Measurements from ENCODE around the gene FCRL2.

DNA sequence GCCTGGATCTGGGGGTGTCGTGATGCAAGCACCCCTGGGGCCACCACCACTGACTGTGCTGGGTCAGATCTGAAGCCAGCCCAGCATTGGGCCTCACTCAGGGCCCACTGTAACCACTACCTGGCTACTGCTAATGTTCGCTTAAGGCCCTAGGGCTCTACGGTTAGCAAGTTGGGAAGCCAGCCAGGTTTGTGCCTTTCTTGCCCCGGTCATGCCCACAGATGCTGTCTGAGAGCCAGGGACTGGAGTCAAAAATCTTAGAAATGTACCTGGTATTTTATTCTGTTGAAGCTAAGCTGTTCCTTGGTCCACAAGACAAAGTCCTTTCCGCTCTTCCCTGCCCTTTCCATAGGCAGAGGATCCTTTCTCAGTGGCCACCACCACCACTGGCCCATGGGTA is 61.2 kb downstream of the FCRL2 start:
- TF ChIP-seq POLR2AphosphoS5 (IDR thresholded peaks at IDR 0.05; ENCODE audit: low read depth, low read length), result no peak
- TF ChIP-seq FOXP2 (optimal IDR thresholded peaks at IDR 0.05; ENCODE audit: borderline replicate concordance, extremely low read depth, extremely low read length, insufficient read depth), result no peak
- TF ChIP-seq, protein P1, sequence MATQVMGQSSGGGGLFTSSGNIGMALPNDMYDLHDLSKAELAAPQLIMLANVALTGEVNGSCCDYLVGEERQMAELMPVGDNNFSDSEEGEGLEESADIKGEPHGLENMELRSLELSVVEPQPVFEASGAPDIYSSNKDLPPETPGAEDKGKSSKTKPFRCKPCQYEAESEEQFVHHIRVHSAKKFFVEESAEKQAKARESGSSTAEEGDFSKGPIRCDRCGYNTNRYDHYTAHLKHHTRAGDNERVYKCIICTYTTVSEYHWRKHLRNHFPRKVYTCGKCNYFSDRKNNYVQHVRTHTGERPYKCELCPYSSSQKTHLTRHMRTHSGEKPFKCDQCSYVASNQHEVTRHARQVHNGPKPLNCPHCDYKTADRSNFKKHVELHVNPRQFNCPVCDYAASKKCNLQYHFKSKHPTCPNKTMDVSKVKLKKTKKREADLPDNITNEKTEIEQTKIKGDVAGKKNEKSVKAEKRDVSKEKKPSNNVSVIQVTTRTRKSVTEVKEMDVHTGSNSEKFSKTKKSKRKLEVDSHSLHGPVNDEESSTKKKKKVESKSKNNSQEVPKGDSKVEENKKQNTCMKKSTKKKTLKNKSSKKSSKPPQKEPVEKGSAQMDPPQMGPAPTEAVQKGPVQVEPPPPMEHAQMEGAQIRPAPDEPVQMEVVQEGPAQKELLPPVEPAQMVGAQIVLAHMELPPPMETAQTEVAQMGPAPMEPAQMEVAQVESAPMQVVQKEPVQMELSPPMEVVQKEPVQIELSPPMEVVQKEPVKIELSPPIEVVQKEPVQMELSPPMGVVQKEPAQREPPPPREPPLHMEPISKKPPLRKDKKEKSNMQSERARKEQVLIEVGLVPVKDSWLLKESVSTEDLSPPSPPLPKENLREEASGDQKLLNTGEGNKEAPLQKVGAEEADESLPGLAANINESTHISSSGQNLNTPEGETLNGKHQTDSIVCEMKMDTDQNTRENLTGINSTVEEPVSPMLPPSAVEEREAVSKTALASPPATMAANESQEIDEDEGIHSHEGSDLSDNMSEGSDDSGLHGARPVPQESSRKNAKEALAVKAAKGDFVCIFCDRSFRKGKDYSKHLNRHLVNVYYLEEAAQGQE (IDR thresholded peaks at IDR 0.05; ENCODE audit: insufficient read depth in 1 of 2, low read depth in 2 of 2, low read length in 2 of 2), result no peak
